ENCODE results near the gene ESPL1. TPM values are rescaled to one million over a fixed set of nuclear protein-coding genes. Genes with fewer than 3 reads are reported as not detected.

The ESPL1 gene
- total and polyA plus RNA-seq, 9 donors = 0.11 to 1.6 (median 0.37) TPM

- no peak for DNase-seq
Measured at GRCh38 chr12:53222806-53223261, 45.3 kb upstream of the ESPL1 start.

GRCh38 chr12:53223389-53224060, 44.6 kb upstream of the ESPL1 start:
- no peaks in the 10 kb centered on the region for H3K27me3 ChIP-seq
- DNase-seq = peak in 2 of 5 donors; percentile 35 to 56
- H3K36me3 ChIP-seq = no peaks in the 10 kb centered on the region
- H3K27ac ChIP-seq = peak overlapping the region in 1 of 2 donors; percentile 99
- no peak overlapping the region for H3K4me3 ChIP-seq
- 29 to 36% (median 31%) methylated on average over 16 of the region's 16 CpGs for WGBS, 3 donors
- intact Hi-C loops (cut with DNase I) = no loop called here
- H3K4me1 ChIP-seq (ENCODE audit: insufficient read depth) = peaks cover 4% of the 10 kb centered on the region
- H3K9me3 ChIP-seq = no peaks in the 10 kb centered on the region
- TF ChIP-seq EP300 (IDR thresholded peaks at IDR 0.05) = no peak
- TF ChIP-seq, protein P1, sequence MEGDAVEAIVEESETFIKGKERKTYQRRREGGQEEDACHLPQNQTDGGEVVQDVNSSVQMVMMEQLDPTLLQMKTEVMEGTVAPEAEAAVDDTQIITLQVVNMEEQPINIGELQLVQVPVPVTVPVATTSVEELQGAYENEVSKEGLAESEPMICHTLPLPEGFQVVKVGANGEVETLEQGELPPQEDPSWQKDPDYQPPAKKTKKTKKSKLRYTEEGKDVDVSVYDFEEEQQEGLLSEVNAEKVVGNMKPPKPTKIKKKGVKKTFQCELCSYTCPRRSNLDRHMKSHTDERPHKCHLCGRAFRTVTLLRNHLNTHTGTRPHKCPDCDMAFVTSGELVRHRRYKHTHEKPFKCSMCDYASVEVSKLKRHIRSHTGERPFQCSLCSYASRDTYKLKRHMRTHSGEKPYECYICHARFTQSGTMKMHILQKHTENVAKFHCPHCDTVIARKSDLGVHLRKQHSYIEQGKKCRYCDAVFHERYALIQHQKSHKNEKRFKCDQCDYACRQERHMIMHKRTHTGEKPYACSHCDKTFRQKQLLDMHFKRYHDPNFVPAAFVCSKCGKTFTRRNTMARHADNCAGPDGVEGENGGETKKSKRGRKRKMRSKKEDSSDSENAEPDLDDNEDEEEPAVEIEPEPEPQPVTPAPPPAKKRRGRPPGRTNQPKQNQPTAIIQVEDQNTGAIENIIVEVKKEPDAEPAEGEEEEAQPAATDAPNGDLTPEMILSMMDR (IDR thresholded peaks at IDR 0.05) = no peak
- TF ChIP-seq POLR2A (IDR thresholded peaks at IDR 0.05) = no peak

More at GRCh38 chr12:53222806-53223261, 45.3 kb upstream of the ESPL1 start:
- Histone ChIP-seq H3K36me3 (no peaks in the 10 kb centered on the region), H3K9me3 (no peaks in the 10 kb centered on the region), H3K27ac (peak overlapping the region; percentile 43 to 99), H3K4me3 (no peak overlapping the region), H3K4me1 (ENCODE audit: insufficient read depth) (peaks cover 6% of the 10 kb centered on the region), H3K27me3 (no peaks in the 10 kb centered on the region)
- WGBS, 3 donors = 60 to 77% (median 72%) methylated on average over 4 of the region's 4 CpGs
- TF ChIP-seq EP300 (IDR thresholded peaks at IDR 0.05) (no peak), POLR2A (IDR thresholded peaks at IDR 0.05) (no peak)
- TF ChIP-seq, protein P1 (IDR thresholded peaks at IDR 0.05) = no peak
- intact Hi-C loops (cut with DNase I) = no loop called here

DNA sequence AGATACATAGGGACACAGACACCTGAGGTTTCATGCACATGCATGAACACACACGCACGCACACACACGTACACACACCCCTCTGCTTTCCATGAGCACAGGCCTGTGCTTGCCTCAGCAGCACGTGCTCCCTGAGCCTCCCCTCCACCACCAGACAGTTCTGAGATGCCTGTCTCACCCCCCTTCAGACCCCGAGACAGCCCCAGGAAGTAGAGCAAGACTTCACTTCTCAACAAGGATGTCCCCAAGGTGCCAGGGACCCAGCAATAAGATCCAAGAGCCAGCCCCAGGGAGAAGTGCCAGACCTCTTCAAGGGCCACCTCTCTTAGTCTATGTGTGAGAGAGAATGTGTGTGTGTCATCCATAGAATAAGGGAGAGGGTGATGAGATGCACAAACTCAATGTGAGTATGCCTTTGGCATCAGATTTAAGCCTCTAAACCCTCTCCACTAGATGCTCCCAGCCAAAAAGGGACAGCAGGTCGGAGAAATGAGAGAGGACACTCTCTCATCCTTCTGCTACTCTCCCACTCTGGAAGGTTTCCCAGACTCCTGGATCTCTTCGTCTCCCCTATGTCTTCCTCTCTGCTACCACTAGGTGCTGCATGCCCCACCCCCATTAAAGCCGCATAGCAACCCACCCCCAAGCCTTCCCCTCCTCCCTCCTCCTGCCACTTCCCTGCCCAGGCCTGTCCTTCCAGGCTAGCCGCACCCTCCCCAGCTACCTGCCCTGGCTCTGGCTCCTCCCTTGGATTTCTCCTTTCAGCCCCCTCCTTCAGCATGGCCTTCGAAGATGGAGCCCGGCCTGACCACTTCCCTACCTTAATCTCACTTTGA, 43.8 kb upstream of the ESPL1 start:
- Histone ChIP-seq H3K4me1 (ENCODE audit: insufficient read depth) (peaks cover 4% of the 10 kb centered on the region), H3K9me3 (no peaks in the 10 kb centered on the region), H3K36me3 (no peaks in the 10 kb centered on the region), H3K4me3 (no peak overlapping the region), H3K27ac (peak overlapping the region in 1 of 2 donors; percentile 99), H3K27me3 (no peaks in the 10 kb centered on the region)
- 64 to 68% (median 64%) methylated on average over 11 of the region's 11 CpGs for WGBS, 3 donors
- no peak for DNase-seq
- TF ChIP-seq, protein P1 (IDR thresholded peaks at IDR 0.05) = no peak
- no peak for TF ChIP-seq EP300 (IDR thresholded peaks at IDR 0.05)
- no peak for TF ChIP-seq POLR2A (IDR thresholded peaks at IDR 0.05)
- intact Hi-C loops (cut with DNase I) = no loop called here

GRCh38 chr12:53224897-53225634, 43.0 kb upstream of the ESPL1 start:
- intact Hi-C loops (cut with DNase I) = no loop called here
- peak overlapping the region in 1 of 2 donors; percentile 99 for H3K27ac ChIP-seq
- H3K4me1 ChIP-seq (ENCODE audit: insufficient read depth) = peaks cover 4% of the 10 kb centered on the region
- no peak for DNase-seq
- no peaks in the 10 kb centered on the region for H3K27me3 ChIP-seq
- 76 to 79% (median 78%) methylated on average over 10 of the region's 10 CpGs for WGBS, 3 donors
- H3K4me3 ChIP-seq = no peak overlapping the region
- no peaks in the 10 kb centered on the region for H3K9me3 ChIP-seq
- TF ChIP-seq POLR2A (IDR thresholded peaks at IDR 0.05) (no peak), EP300 (IDR thresholded peaks at IDR 0.05) (no peak)
- TF ChIP-seq, protein P1 (IDR thresholded peaks at IDR 0.05) = no peak
- H3K36me3 ChIP-seq = no peaks in the 10 kb centered on the region

Data from ovary (tissue), 9 donors.